ENCODE measurements around the gene PACC1.

The PACC1 gene

DNA sequence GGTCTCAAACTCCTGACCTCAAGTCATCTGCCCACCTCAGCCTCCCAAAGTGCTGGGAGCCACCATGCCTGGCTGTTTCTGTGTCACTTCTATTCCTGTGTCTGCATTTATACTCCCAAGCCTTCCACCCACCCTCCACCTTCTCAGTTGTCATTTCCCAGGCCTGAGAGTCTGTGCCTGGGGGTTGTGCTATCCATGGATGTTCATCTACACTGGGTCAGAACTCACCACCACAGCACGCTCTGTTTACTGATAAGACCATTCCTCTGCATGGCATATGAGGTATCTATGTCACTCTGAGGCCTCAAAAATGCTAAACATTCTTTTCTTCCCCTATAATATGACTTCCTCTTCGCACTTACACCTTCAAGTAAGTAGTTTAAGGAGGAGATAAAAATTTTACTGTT, 24.1 kb upstream of the PACC1 start:
- DNase-seq (ENCODE audit: low read depth in 2 of 2) = no peak

DNA sequence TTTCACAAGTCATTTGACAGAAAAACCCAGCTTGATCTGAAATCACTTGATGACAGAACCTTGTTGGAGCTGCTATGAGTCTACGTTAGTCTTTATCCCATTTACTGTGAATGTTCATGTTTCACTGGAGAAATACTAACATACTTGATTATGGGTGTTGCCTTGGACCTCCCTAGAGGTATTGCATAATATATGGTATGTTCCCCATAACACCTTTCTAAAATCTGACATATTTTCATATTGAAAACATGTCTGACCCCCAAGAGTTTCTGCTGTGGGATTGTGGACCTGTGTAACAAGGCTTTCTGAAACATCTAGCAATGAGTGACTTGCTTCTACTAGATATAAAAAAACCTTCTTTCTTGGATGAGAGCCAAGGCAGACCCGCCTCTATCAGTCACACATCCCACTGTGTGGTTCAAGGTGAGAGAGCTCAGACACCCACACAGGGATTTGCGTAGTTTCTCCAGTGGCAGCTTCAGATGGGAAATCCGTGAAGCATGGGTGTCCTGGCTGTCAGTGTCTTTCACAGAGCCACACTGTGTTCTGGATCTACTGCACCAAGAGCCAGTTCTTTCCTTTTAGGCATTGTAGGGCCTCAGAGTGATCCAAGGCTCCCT, 22.6 kb upstream of the PACC1 start:
- no peak for DNase-seq (ENCODE audit: low read depth in 2 of 2)

DNA sequence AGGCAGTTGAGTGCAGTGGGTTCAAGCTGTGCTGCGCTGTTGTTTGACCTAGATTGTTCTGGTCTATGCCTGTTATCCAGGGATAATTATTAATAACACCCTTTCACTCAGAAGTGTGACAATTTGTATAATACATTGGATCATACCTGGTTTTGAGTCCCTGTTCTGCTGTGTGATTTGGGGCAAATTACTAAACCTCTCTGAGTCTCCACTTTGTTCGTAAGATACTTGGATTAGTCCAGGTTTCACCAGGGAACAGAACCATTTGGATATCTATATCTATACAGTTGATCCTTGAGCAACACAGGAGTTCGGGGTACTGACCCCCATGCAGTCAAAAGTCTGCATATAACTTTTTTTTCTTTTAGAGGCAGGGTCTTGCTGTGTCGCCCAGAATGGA, 20.3 kb upstream of the PACC1 start:
- DNase-seq (ENCODE audit: low read depth in 2 of 2) = no peak

DNA sequence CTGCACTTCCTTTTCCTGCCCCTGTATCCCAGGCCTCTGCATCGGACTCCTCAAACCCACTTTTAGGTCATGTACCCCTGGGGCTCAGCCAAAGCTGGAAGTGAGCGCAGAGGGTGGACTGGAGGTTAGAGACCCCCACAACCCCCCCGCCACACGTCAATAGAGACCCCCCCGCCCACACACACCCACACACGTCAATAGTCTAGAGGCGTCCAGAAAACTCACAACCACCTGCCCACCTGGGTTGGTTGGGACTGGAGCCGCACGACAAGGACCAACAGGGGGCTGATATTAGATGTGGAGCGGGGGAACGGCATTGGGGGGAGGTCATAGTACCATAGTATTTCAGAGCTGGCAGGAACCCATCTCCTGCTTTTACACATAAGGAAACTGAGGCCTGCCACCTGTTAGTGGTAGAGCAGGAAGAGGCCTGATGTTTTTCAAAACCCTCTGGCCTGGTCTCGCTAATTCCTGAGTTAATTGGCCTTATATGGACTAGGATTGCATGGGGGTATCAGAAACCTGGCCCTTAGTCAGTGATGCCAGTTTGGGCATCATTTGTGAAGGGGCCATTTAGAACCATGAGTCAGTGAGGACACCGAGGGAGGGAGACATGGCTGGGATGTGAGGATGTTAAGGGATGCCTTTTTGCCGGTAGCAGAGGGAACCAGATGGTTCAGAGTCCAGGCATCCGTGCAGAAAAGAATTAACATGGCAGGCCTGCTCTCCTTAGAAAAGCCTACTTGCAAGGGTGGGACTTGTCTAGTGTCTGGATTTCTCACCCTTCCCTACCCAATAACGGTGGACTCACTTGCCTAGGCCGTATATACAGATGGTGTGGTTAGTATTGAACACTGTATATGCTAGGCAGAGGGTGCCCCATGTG, 19.1 kb upstream of the PACC1 start:
- no peak for DNase-seq (ENCODE audit: low read depth in 2 of 2)

DNA sequence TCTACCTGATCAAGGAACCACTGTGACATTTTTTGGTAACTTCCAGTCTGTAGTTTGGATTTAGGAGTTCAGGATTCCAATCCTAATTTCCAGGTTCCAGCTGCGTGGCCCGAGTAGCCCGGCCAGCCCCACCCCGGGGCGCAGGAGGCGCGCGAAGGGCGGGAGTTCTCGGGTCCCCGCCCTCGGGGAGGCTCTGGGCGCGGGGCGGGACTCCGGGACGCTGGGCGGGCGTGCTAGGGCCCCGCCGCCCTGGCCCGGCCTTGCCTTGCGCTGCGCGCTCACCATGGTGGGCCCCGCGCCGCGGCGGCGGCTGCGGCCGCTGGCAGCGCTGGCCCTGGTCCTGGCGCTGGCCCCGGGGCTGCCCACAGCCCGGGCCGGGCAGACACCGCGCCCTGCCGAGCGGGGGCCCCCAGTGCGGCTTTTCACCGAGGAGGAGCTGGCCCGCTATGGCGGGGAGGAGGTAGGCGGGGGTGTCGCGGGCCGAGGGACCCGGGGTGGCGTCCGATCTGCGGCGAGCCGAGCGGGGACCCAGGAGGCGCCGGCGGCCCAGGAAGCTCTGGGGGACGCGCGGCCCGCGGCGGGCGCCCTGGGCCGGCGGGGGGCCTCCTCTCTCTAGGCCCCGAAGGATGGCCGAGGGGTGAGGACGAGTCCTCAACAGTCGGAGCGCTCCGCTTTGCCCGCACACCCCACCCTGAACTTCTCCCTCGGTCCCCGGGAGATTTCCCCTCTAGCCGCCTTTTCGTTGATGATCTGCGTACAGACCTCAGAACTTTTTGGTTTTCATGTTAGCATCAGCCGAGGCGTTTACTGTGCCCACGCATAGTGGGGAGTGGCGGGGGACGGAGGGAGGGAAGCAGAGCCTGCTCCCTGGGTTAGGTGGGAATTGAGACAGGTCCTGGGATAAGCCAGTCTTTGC, 18.2 kb upstream of the PACC1 start, which contains the start of gene NENF:
Gene NENF (plus strand): TSS at position 260 of the 916 bp plus-strand sequence. CDS start 24 bp downstream, at position 284.
- peak; percentile 56 to 75 for DNase-seq (ENCODE audit: low read depth in 2 of 2)

DNA sequence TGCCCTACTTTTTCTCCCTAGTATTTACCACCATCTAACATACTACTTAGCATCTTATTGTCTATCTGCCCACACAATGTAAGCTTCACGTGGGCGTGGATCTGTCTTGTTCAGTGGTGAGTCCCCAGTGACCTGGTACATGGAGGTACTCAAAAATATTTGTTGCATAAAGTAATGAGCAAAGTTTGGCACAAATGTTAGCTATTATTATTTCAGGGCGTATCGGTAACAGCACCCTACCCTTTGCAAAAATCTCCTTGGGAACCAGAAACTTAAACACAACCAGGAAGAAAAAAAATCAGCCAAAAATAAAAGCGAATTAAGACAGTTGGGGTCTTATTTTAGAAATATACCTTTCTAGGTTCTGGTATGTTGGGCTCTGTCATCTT, 17.6 kb upstream of the PACC1 start:
- DNase-seq (ENCODE audit: low read depth in 2 of 2) = no peak

DNA sequence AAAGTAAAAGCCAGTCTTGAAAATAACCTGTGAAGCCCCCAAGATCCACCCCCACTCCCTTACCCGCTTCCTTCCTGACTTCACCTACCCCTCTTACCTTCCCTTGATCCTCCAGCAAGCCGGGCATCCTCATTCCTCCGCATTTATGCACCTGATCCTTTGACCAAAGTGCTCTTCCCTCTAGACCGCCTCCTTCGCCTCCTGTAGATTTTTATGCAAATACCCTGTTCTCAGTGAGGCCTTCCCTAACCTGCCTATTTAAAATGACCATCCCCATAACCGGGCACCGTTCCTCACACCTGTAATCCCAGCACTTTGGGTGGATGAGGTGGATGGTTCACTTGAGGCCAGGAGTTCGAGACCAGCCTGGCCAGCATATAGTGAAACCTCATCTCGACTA, 17.0 kb upstream of the PACC1 start:
- DNase-seq (ENCODE audit: low read depth in 2 of 2) = no peak

DNA sequence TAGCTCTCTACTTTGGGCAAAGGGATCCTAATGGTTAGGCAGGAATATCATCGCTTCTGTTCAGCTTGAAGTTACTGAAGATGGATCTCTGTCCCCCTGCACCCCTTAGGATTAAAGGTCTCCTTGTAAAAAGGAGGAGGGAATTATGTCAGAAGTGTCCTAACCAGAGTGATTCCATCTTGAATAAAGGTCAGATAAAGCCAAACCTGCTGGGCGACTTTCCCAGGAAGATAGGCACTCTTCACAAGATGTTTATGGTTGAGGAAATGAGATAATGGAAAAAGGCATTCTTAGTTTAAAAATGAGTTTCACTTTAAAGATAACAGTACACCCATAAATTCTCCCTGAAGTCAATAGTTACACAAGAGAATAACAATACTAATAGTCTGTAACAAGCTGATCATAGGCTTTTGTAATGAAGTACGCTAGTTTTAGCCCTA, 16.3 kb upstream of the PACC1 start:
- DNase-seq (ENCODE audit: low read depth in 2 of 2) = no peak

DNA sequence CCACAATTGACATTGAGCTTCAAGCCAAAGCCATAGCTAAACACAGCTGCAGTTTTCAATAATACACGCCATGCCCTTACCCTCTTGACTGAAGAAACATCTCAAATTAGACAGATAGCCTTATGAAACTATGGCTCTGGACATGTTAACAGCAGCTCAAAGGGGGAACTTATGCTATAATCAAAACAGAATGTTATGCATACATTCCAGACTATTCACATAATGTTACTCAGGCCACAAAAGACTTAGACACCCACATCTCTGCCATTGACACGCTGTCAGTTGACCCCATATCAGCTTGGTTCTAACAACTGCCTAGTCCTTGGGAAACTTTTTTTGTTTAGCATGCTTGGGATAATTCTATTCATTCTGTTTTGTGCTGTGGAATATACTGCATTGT, 15.7 kb upstream of the PACC1 start:
- DNase-seq (ENCODE audit: low read depth in 2 of 2) = no peak

DNA sequence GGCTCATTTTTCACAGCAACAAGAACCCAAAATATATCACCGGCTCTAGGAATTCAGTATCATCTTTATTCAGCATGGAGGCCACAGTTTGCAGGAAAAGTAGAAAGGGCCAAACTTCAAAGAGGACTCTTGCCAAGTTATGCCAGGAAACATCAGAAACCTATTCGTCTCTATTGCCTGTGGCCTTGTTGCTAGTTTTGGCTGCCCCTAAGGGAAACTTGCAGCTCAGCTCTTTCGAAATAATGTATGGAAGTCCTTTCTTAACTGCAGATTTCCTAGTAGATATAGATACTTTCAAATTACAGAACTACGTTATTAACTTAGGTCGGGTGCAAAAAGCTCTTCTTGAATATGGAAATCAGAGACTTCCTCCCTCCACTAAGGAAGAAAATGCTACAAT, 13.8 kb upstream of the PACC1 start:
- DNase-seq (ENCODE audit: low read depth in 2 of 2) = no peak

DNA sequence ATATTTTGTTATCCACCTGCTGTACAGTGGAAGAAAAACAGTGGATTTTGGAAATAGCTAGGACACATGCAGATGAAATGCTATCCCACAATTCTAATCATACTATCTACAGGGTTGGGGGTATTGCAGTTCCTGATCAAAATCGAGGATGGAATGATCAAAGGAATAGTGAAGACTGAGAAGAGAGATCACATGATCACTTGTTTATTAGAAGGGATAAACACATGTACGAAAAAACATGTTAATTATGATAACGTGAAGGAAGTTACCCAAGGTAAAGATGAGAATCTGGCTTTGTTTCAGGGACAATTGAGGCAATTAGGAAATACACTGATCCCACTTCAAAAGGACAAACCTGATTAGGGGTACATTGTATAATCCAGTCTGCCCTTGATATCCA, 9.2 kb upstream of the PACC1 start:
- no peak for DNase-seq (ENCODE audit: low read depth in 2 of 2)

DNA sequence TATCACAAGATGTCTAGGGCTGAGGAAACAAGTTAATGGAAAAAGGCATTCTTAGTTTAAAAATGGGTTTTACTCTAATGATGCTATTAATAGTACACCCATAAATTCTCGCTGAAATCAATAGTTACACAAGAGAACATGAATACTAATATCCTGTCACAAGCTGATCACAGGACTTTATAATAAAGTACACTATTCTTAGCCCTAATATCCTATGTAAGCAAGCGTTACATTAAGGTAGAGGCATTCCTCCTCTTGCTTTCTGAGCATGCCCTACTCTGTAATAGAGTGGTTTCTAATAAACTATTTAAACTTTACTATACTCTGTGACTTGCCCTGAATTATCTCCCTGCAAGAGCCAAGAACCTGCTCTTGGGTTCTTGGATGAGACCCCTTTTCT, 6.5 kb upstream of the PACC1 start:
- DNase-seq (ENCODE audit: low read depth in 2 of 2) = no peak

DNA sequence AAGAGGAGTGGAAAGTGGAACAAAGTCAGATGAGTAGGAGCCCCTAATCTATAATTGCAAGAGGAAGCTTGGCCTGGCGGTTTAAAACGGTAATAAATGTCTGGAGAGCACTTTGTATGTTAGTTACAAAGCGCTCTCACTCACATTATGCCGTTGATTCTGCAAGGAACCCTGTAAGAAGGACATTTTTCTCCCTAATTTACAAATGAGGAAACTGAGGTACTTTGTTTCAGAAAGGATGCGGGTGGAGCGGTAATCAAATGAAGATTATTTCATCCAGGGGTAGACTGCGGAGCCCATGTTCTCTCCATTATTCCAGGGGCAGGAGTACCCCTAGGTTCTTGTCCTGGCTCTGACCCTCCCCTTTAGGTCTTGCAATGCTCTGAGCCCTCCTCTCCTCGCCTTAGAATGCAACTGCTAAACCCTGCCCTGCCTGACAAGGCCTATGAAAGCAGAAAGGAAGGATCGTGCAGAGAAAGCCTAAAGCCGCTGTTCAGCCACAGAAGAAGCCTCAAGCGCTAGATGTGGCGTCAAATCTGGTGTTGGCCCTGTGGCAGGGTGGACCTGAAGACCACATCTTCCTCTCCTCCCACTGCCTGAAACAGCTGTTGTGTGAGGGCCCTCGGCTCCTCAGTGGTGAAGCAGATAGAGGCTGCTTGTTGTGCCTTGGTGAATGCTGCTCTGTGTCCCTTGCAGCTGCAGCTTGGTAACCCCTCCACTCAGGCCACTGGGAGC, 588 bp upstream of the PACC1 start:
- DNase-seq (ENCODE audit: low read depth in 2 of 2) = no peak

DNA sequence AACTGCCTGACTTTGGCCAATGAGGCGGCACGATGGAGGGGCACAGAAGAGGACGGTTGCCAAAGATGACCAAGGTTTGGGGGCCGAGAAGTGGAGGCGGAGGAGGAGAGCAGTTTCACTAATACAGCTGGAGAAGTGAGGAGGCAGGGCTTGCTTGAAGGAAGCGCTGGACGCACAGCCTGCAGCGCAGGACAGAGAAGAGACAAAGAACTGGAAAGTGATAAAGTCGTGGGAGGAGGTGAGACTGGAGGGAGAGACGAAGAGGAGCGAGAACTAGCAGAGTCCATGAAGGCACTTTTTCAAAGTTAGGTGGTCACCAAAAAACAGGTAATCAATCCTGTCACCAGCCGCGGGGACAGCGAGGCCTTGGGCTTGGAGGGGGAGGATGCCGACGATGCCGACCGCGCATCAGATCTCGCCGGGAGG, 771 bp downstream of the PACC1 start:
- no peak for DNase-seq (ENCODE audit: low read depth in 2 of 2)

DNA sequence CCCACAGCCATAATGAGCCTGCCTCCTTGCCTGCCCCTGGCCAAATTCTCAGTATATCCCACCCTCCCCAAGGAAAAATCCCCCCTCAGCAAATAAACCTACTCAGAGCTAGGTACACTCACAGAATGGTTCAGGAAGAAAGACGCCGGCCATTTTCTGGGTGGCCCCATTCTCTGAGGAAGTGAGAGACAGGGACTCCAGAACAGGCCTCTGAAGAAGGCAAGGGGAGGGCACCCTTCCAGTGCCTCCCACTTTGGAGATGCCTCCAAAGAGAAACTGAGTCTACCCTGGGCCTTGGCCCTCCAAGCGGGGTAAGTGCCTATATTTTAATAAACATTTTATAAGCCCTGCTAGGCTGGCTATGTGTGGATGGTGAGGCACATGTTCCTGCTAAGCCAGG, 2.3 kb downstream of the PACC1 start:
- DNase-seq (ENCODE audit: low read depth in 2 of 2) = no peak

DNA sequence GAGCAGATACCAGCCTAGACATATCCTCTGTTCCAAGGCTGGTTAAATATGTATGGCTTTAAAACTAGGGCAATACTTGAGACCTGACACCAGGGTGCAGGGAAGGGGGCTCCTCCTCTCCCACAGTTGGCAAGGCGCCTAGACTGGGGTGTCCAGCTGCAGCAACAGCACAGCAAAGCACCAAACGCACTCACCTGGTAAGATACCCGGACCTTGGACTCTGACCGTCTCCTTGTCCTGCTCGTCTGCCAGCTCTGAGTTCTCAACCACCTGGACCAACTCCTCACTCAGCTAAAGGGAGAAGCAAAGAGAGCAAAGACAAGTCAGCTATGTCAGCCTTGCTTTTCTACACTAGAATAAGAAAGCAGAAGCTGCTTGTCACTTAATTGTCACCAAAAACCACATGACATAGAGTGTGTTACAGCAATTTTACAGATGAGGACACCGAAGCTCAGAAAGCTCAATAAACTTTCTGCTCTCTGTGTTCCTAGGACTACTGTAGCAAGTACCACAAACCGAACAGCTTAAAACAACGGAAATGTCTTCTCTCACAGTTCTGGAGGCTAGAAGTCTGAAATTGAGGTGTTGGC, 4.4 kb downstream of the PACC1 start:
- no peak for DNase-seq (ENCODE audit: low read depth in 2 of 2)

DNA sequence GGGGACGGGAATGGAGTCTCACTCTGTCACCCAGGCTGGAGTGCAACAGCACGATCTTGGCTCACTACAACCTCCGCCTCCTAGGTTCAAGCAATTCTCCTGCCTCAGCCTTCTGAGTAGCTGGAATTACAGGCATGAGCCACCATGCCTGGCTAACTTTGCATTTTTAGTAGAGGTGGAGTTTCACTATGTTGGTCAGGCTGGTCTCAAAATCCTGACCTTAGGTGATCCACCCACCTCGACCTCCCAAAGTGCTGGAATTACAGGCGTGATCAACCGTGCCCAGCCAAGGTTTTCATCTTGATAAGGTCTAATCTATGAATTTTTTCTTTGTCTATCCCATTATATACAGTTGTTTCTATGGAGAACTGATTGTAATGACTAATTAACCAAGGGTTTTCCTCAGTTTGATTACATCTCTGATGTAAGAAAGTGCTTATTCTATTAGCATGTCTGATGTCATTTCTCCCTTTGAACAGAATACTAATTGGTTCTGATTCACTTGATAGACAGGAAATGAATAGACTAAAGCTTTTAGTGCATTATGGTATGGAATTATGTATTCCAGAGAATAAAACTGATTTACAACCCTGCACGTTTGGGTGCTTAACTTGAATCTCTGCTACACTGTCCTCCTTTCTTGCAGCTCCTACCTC, 11.9 kb downstream of the PACC1 start:
- DNase-seq (ENCODE audit: low read depth in 2 of 2) = no peak

DNA sequence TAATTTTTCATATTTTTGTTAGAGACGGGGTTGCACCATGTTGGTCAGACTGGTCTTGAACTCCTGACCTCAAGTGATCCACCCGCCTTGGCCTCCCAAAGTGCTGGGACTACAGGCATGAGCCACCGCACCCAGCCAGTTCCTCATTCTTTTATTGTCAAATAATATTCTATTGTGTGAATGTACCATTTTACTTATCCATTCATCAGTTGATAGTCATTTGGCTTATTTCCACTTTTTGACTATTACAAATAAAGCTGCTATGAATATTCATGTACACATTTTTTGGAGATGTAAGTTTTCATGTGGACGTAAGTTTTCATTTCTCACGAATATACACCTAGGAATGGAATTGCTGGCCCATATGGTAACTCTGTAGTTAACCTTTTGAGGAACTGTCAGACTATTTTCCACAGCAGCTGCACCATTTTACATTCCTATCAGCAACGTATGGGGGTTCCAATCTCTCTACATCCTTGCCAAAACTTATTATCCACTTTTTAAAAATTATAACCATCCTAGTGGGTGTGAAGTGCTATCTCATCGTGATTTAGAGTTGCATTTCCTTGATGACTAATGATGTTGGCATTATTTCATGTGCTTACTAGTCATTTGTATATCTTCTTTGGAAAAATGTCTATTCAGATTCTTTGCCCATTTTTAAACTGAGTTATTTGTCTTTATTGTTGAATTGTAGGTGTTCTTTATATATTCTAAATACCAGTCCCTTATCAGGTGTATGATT, 12.7 kb downstream of the PACC1 start:
- no peak for DNase-seq (ENCODE audit: low read depth in 2 of 2)

DNA sequence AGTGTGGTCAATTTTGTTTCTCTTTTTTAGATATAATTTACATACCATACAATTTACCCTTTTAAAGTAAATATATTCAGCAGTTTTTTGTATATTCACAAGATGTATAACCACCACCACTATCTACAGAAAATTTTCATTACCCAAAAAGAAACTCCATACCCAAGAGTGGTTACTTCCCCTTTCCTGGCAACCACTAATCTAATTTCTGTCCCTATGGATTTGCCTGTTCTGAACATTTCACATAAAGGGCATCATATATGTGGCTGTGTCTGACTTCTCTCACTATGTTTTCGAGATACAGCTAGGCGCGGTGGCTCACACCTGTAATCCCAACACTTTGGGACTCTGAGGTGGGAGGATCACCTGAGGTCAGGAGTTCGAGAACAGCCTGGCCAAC, 13.6 kb downstream of the PACC1 start:
- no peak for DNase-seq (ENCODE audit: low read depth in 2 of 2)

DNA sequence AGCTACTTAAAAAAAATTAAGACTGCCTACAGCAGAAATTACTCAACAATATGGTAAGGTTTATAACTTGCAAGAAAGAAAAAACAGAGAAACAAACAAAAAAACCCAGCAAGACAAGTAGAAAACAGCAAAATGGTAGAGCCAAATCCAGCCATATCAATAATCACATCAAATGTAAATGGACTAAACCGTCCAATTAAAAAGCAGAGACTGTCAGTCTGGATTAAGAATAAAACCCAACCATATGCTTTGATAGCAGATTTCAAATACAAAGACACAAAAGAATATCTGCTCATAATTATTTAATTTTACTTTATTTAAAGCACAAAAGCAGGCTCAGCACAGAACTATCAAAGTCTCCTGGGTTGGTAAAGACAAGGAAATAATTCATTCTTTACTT, 17.5 kb downstream of the PACC1 start:
- no peak for DNase-seq (ENCODE audit: low read depth in 2 of 2)
